Esophagus (tissue), 2 donors: ENCODE data around the gene PPIE. TPM values are rescaled to one million over a fixed set of nuclear protein-coding genes. Genes with fewer than 3 reads are reported as not detected.
"Not testable (repeated sequence)": the region's sequence is repeated elsewhere in the genome, so short reads cannot be mapped to it uniquely, and the experiment has no call there.

Source experiments
- H3K27ac ChIP-seq, 2 donors: one replicate each; pipeline ENCODE4 v1.5.1; 2013; ENCODE audit warnings: low read depth in 2 of 2, mild to moderate bottlenecking in 2 of 2, inconsistent platforms in 1 of 2, low read length in 1 of 2, moderate library complexity in 1 of 2
- H3K27me3 ChIP-seq, 2 donors: one replicate each; pipeline ENCODE4 v1.6.1; 2013; ENCODE audit warnings: low read length in 2 of 2, control low read depth in 1 of 2, mild to moderate bottlenecking in 1 of 2; ENCODE audit not compliant: insufficient read depth in 2 of 2, control insufficient read depth in 1 of 2
- H3K36me3 ChIP-seq, 2 donors: one replicate each; pipeline ENCODE4 v1.6.1; 2013; ENCODE audit warnings: low read length in 1 of 2; ENCODE audit not compliant: control insufficient read depth in 2 of 2, insufficient read depth in 2 of 2
- H3K4me1 ChIP-seq, 2 donors: one replicate each; pipeline ENCODE4 v1.6.1; 2013; ENCODE audit warnings: low read length in 1 of 2; ENCODE audit not compliant: control insufficient read depth in 2 of 2, insufficient read depth in 2 of 2
- H3K4me3 ChIP-seq, 2 donors: one replicate each; pipeline ENCODE4 v1.5.1; 2013; ENCODE audit warnings: low read length in 2 of 2, mild to moderate bottlenecking in 2 of 2, low read depth in 1 of 2, moderate library complexity in 1 of 2
- H3K9me3 ChIP-seq, 2 donors: one replicate each; pipeline ENCODE4 v1.6.1; 2013; ENCODE audit warnings: mild to moderate bottlenecking in 2 of 2, low read depth in 1 of 2, low read length in 1 of 2, moderate library complexity in 1 of 2; ENCODE audit not compliant: control insufficient read depth in 2 of 2, insufficient read depth in 1 of 2
- WGBS, 2 donors: extraction: QIAGEN DNeasy Blood & Tissue Kit; methylation state at CpG; one replicate each; pipeline ENCODE4 v1.1.7; 2013; 5-methylcytosine and 5-hydroxymethylcytosine counted together
- polyA plus RNA-seq, 2 donors: library from polyadenylated mRNA; stranded (reverse); fragments of 200-250 nt; gene quantifications; one replicate each; pipeline ENCODE4 v1.2.3, GENCODE V29; 2013
- donor health status: healthy with polysubstance abuse.
- donor health status: Bipolar disorder and iron deficiency.

PPIE gene
- polyA plus RNA-seq, 2 donors: 24.7 to 41.3 TPM

DNA sequence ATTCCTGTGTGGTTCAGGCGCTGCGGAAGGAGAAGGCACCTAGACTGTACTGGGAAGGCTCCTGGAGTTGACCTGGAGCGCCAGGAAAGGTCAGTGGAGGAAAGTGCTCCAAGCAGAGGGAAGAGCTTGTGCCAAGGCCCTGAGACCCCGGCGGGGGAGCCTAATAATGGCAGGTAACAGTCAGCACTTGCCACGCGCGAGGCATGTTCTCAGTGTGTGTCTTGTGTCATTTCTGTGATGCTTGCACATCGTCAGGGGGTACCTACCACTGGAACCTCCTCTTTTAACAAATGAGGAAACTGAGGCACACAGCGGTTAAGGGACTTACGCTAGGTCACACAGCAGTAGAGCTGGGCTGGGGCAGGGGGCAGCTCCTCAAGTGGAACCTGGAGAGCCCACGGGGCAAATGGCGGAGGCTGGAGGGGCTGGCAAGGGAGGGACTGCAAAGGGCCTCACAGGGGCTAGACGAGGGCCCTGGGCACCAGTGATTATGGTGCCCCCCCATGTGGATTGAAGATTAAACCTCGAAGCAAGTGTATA, 51.0 kb downstream of the PPIE start:
- Histone ChIP-seq H3K27ac (no peak overlapping the region), H3K9me3 (no peaks in the 10 kb centered on the region), H3K4me1 (peaks cover 3 to 7% of the 10 kb centered on the region in 2 donors), H3K4me3 (peak overlapping the region; percentile 62 to 65), H3K36me3 (no peaks in the 10 kb centered on the region), H3K27me3 (no peaks in the 10 kb centered on the region)
- 55 to 66% methylated on average over 15 of the region's 15 CpGs for WGBS, 2 donors

DNA sequence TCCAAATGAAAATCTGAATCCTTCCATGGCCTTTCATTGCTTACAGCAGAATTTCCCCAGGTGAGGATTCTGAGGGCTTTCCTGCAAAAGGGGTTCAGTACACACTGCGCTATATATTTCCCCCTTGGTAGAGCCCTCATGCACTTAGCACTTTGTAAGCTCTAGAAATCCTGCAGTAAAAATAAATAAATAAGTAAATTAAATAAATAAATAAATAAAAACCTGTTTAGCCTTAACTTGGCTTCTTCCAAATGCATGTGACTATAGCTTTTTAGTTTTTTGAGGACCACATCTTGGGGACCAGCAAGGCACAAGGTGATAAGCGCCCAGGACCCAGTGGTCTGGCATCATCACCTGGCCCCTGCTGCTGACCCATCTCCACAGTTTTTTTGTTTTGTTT, 53.2 kb downstream of the PPIE start:
- no peak overlapping the region for H3K27ac ChIP-seq
- H3K4me3 ChIP-seq: no peak overlapping the region
- peaks cover 3 to 7% of the 10 kb centered on the region in 2 donors for H3K4me1 ChIP-seq
- no peaks in the 10 kb centered on the region for H3K9me3 ChIP-seq
- H3K27me3 ChIP-seq: no peaks in the 10 kb centered on the region
- H3K36me3 ChIP-seq: no peaks in the 10 kb centered on the region
- 94 to 98% methylated on average over 2 of the region's 2 CpGs for WGBS, 2 donors

DNA sequence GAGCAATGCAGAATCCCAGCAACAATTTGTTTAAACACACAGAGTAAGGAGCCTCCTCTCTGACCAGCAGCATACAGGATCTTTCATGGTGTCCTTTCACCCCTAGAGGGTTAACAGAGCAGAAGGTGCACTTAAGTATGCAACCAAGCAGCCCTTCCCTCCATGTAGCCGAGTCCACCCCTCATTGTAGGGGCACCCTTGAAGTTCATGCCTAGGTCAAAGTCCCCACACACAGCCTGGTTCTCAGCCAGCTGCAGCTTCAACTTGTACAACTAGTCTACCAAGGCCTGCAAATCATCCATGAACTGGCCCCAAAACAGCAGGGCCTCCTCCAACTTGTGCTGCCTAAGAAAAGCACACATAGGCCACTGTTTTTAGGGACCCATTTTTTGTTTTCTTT, 57.0 kb downstream of the PPIE start:
- Histone ChIP-seq H3K27ac (no peak overlapping the region), H3K9me3 (no peaks in the 10 kb centered on the region), H3K27me3 (no peaks in the 10 kb centered on the region), H3K4me3 (no peak overlapping the region), H3K36me3 (no peaks in the 10 kb centered on the region), H3K4me1 (peaks cover 0 to 3% of the 10 kb centered on the region in 2 donors)
- 24 to 48% methylated on average over 1 of the region's 1 CpG for WGBS, 2 donors

DNA sequence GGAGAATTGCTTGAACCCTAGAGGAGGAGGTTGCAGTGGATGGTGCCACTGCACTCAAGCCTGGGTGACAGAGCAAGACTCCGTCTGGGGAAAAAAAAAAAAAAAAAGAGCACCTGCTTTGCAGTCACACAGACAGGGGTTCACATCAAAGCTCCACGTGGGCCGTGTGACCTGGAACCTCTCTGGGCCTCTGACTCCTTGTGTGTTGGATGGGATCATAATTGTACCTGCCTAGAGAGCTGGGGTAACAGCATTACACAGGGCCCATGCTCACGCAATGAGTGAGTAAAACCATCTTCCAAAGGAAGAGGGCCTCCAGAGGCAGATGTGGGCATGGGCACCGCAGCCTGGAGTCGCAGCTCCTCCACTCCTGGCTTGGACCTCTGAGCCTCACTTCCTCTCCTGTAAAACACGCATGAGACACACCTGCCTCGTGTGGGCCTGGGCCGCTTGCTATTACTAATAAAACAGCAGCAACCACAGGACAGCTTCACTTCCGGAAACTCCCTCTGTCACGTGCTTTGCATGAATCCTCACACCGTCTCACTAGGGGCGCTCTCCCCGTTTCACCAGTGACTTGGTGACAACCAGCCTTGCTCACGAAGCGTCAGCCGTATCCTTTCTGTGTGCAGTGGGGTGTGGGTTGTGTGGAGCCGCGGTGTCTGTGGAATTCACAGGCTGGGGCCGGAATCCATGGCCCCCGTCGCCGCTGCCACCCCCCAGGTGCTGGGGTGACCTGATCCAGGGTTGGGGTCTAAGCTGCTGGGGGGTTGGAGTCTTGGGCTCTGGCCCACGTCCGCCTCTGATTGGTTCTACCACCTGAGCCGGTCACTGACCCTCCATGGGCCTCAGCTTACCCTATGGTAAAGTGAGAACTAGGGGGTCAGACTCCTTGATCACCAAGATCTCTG, 60.4 kb downstream of the PPIE start:
- H3K27me3 ChIP-seq, H3K36me3 ChIP-seq, H3K9me3 ChIP-seq, H3K4me1 ChIP-seq, H3K4me3 ChIP-seq: not testable (repeated sequence)
- H3K27ac ChIP-seq: peak overlapping the region; percentile 70 to 71
- 45 to 55% methylated on average over 22 of the region's 26 CpGs for WGBS, 2 donors

DNA sequence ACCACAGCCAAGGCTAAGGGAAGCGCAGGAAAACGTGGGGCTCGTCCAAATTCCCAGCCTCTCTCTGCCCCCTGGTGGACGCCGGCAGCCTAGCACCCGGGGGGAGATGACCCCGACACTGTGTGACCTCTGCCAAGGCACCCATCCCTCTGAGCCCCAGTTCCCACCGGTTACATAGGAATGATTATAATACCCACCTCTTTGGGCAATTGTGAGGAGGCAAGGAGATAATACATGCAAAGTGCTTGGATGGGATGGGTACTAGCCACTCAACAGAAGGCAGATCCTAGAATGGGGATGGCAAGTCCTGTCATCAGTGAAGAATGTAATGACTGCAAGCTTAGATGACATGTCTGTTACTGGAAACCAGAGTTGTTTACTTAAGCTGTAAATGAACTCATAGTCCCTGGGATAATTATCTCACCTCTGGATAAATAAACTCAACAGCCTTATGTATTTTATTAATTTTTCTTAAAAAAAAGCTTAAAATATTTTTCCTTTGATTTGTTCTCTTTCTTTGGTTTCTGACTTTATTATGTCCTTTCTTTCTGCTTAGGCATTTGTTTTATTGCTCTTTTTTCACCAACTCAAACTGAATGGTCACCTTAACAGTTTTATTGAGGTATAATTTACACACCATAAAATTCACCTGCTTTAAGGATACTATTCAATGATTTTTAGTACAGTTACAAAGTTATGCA, 61.2 kb downstream of the PPIE start:
- Histone ChIP-seq H3K27me3 (no peaks in the 10 kb centered on the region), H3K9me3 (no peaks in the 10 kb centered on the region), H3K4me1 (peaks cover 0 to 3% of the 10 kb centered on the region in 2 donors), H3K27ac (peak overlapping the region in 1 of 2 donors; percentile 31), H3K36me3 (no peaks in the 10 kb centered on the region), H3K4me3 (no peak overlapping the region)
- 4% methylated on average over 8 of the region's 8 CpGs for WGBS, 2 donors

DNA sequence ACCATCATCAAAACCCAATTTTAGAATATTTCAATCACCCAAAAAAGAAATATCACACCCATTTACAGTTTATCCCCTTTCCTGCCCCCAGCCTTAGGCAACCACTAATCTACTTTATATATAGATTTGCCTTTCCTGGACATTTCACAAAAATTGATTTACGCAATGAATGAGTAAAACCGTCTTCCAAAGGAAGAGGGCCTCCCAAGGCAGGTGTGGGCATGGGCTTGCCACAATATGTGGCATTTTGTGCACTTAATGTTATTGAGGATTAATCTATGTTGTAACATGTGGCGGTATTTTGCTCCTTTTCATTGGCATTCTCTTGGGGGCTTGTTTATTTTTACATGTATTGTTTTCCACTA, 61.8 kb downstream of the PPIE start:
- no peaks in the 10 kb centered on the region for H3K9me3 ChIP-seq
- 61 to 62% methylated on average over 3 of the region's 3 CpGs for WGBS, 2 donors
- no peak overlapping the region for H3K27ac ChIP-seq
- H3K4me1 ChIP-seq: peaks cover 0 to 3% of the 10 kb centered on the region in 2 donors
- H3K36me3 ChIP-seq: no peaks in the 10 kb centered on the region
- H3K4me3 ChIP-seq: no peak overlapping the region
- H3K27me3 ChIP-seq: no peaks in the 10 kb centered on the region

DNA sequence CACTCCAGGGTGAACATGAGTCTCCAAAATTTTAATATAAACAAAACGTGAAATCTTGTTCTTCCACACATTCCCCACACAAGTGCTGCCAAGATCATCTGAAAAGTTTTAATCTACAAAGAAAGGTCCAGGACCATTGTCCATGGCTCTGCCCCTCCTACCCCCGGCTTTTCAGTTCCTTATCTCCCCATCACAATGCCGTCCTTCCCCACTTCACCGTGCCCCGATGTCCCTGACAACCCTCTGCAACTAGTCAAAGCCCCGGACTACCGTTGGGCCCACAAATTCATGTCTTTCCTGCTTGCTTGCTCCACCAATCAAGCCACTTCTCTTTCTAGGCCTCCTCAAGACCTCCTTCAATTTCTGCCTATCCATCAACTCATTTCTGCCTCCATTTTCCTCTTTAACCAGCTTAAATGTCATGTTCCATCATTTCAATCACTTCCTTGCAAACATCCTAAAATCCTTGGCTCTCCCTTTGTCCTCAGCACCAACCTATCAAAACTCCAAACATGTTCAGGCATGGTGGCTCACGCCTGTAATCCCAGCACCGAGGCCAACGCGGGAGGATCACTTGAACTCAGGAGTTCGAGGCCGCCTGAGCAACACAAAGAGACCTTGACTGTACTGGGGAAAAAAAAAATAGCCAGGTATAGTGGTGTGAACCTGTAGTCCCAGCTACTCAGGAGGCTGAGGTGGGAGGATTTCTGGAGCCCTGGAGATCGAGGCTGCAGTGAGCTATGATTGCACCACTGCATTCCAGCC, 64.0 kb downstream of the PPIE start:
- WGBS, 2 donors: 73 to 76% methylated on average over 14 of the region's 14 CpGs
- Histone ChIP-seq H3K27me3 (no peaks in the 10 kb centered on the region), H3K27ac (no peak overlapping the region), H3K4me3 (no peak overlapping the region), H3K36me3 (no peaks in the 10 kb centered on the region), H3K9me3 (no peaks in the 10 kb centered on the region), H3K4me1 (peaks cover 0 to 3% of the 10 kb centered on the region in 2 donors)

DNA sequence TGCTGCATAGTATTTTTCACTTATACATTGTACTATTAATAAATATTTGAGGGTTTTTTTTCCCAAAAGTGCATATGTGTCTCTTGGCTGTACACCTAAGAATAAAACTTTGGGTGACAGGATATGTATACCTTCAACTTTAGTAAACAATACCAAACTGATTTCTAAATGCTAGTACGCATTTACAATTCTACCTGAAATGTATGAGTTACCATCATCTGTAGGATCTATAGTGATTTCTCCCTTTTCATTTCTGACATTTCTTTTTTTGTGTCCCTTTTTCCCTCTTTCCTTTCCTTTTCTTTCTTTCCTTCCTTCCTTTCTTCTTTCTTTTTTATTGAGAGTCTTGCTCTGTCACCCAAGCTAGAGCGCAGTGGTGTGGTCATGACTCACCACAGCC, 66.7 kb downstream of the PPIE start:
- WGBS, 2 donors: 95 to 96% methylated on average over 2 of the region's 2 CpGs
- no peak overlapping the region for H3K27ac ChIP-seq
- H3K4me1 ChIP-seq: no peaks in the 10 kb centered on the region
- H3K36me3 ChIP-seq: no peaks in the 10 kb centered on the region
- no peak overlapping the region for H3K4me3 ChIP-seq
- no peaks in the 10 kb centered on the region for H3K9me3 ChIP-seq
- H3K27me3 ChIP-seq: no peaks in the 10 kb centered on the region

DNA sequence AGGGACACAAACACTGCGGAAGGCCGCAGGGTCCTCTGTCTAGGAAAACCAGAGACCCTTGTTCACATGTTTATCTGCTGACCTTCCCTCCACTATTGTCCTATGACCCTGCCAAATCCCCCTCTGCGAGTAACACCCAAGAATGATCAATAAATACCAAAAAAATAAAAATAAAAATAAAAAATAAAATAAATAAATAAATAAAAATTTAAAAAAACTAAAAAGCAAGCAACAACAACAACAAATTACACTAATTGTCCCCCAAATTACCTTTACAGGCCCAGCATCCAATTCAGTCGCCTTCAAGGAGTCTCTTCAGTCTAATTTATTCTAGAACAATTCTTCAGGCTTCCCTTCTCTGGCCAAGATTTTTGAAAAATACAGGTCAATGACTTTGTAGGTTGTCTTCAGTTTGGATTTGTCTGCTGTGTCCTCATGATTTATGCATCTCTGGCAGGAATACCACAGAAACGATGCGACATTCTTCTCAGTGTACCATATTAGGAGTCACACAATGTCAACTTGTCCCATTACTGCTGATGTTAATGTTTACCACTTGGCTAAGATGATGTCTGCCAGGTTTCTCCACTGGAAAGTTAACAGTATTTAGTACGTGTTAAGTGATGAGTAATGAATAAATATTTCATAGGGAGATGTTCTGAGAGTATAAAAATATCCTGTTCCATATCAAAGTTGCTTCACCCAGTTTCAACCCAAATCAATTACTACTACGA, 70.3 kb downstream of the PPIE start:
- H3K36me3 ChIP-seq: no peaks in the 10 kb centered on the region
- H3K4me3 ChIP-seq: no peak overlapping the region
- WGBS, 2 donors: 71 to 78% methylated on average over 6 of the region's 8 CpGs
- H3K4me1 ChIP-seq: no peaks in the 10 kb centered on the region
- H3K9me3 ChIP-seq: no peaks in the 10 kb centered on the region
- H3K27ac ChIP-seq: no peak overlapping the region
- no peaks in the 10 kb centered on the region for H3K27me3 ChIP-seq
